HFF-Myc (cell line): Measurements from ENCODE around the gene TSPAN14.

Experiments used
- DNase-seq: peaks from one replicate; pipeline ENCODE4 v3.0.0-alpha.2; 2011; ENCODE audit warnings: low read depth; ENCODE audit errors: extremely low read depth
- H3K4me3 ChIP-seq: replicated peaks from 2 replicates; pipeline ENCODE4 v1.5.1; 2011; ENCODE audit warnings: low read depth, mild to moderate bottlenecking, control low read depth, low read length
- TF ChIP-seq, protein P1 (sequence below): IDR thresholded peaks from 2 replicates; pipeline ENCODE4 v1.5.1; 2012; ENCODE audit warnings: mild to moderate bottlenecking, low read depth, low read length, control low read depth; ENCODE audit errors: missing control alignments

The TSPAN14 gene

GRCh38 chr10:80506189-80506575, 52.1 kb downstream of the TSPAN14 start:
- H3K4me3 ChIP-seq: no peak overlapping the region
- TF ChIP-seq, protein P1, sequence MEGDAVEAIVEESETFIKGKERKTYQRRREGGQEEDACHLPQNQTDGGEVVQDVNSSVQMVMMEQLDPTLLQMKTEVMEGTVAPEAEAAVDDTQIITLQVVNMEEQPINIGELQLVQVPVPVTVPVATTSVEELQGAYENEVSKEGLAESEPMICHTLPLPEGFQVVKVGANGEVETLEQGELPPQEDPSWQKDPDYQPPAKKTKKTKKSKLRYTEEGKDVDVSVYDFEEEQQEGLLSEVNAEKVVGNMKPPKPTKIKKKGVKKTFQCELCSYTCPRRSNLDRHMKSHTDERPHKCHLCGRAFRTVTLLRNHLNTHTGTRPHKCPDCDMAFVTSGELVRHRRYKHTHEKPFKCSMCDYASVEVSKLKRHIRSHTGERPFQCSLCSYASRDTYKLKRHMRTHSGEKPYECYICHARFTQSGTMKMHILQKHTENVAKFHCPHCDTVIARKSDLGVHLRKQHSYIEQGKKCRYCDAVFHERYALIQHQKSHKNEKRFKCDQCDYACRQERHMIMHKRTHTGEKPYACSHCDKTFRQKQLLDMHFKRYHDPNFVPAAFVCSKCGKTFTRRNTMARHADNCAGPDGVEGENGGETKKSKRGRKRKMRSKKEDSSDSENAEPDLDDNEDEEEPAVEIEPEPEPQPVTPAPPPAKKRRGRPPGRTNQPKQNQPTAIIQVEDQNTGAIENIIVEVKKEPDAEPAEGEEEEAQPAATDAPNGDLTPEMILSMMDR: no peak
- no peak for DNase-seq

- TF ChIP-seq, protein P1: no peak
- no peak for DNase-seq
- no peak overlapping the region for H3K4me3 ChIP-seq
Measured at GRCh38 chr10:80506836-80507487, 52.9 kb downstream of the TSPAN14 start.

- DNase-seq: no peak
- TF ChIP-seq, protein P1: no peak
- H3K4me3 ChIP-seq: no peak overlapping the region
Measured at GRCh38 chr10:80509108-80509402, 54.9 kb downstream of the TSPAN14 start.

GRCh38 chr10:80509403-80510161, 55.5 kb downstream of the TSPAN14 start:
- TF ChIP-seq, protein P1: no peak
- DNase-seq: peak; percentile 86
- H3K4me3 ChIP-seq: no peak overlapping the region

GRCh38 chr10:80512031-80512526, 58.0 kb downstream of the TSPAN14 start:
- DNase-seq: no peak
- TF ChIP-seq, protein P1: no peak
- no peak overlapping the region for H3K4me3 ChIP-seq

- TF ChIP-seq, protein P1: no peak
- no peak for DNase-seq
- no peak overlapping the region for H3K4me3 ChIP-seq
Measured at GRCh38 chr10:80513106-80513505, 59.0 kb downstream of the TSPAN14 start.
